Spleen (tissue), 7 donors: ENCODE measurements around the gene NCAPH2.

Source experiments
- POLR2A ChIP-seq, 3 donors: fragments of 450-650 bp; IDR thresholded peaks; one replicate each; pipeline ENCODE4 v1.5.1; 2017; ENCODE audit warnings: antibody characterized with exemption in 3 of 3, mild to moderate bottlenecking in 1 of 3
- POLR2AphosphoS5 ChIP-seq, 3 donors: sonication (generic); formaldehyde crosslinking; IDR thresholded peaks; one replicate each; pipeline ENCODE4 v1.5.1; 2017; ENCODE audit warnings: antibody characterized with exemption in 3 of 3
- TF ChIP-seq, protein P1 (sequence below), 11 experiments: fragments of 200-600 bp in 7 of 11; fragments of 450-650 bp in 4 of 11; sonication (generic) in 4 of 11; IDR thresholded peaks in 8 of 11; conservative IDR thresholded peaks in 3 of 11; 1 replicate in 7 of 11; 2 replicates in 4 of 11; pipeline versions ENCODE4 v1.4.0 to v1.8.0; 2016 to 2021; ENCODE audit warnings: antibody characterized with exemption in 11 of 11, inconsistent platforms in 4 of 11, mild to moderate bottlenecking in 1 of 11
- donor health status: DM: no; HTN: no; CAD: no; lungs with moderate emphysema.
- donor health status: DM: no; HTN: no; CAD: no.
- donor health status: DM: no; HTN: no; CAD: no.

GRCh38 chr22:50481440-50482106, 26.5 kb upstream of the NCAPH2 start, which contains the start of gene ADM2:
- TF ChIP-seq, protein P1, sequence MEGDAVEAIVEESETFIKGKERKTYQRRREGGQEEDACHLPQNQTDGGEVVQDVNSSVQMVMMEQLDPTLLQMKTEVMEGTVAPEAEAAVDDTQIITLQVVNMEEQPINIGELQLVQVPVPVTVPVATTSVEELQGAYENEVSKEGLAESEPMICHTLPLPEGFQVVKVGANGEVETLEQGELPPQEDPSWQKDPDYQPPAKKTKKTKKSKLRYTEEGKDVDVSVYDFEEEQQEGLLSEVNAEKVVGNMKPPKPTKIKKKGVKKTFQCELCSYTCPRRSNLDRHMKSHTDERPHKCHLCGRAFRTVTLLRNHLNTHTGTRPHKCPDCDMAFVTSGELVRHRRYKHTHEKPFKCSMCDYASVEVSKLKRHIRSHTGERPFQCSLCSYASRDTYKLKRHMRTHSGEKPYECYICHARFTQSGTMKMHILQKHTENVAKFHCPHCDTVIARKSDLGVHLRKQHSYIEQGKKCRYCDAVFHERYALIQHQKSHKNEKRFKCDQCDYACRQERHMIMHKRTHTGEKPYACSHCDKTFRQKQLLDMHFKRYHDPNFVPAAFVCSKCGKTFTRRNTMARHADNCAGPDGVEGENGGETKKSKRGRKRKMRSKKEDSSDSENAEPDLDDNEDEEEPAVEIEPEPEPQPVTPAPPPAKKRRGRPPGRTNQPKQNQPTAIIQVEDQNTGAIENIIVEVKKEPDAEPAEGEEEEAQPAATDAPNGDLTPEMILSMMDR (IDR thresholded peaks at IDR 0.05 in 8 of 11, conservative IDR thresholded peaks at IDR 0.05 in 3 of 11), result no peak
- TF ChIP-seq POLR2AphosphoS5 (IDR thresholded peaks at IDR 0.05) (peak in 1 of 3 donors; percentile 60), POLR2A (IDR thresholded peaks at IDR 0.05) (no peak)
